ENCODE data around the gene UQCC3.

Gene UQCC3

GRCh38 chr11:62705880-62706849, 34.7 kb downstream of the UQCC3 start:
- peak overlapping the region; percentile 97 for H3K27ac Mint-ChIP-seq
- no peaks in the 10 kb centered on the region for H3K9me3 Mint-ChIP-seq
- peaks cover 58% of the 10 kb centered on the region for H3K4me1 Mint-ChIP-seq
- peak overlapping the region; percentile 88 for H3K4me3 Mint-ChIP-seq
- peaks cover 70% of the 10 kb centered on the region for H3K36me3 Mint-ChIP-seq
- peak; percentile 78 for ATAC-seq
- DNase-seq (ENCODE audit: low spot score in 2 of 2): peak; percentile 92 to 94

GRCh38 chr11:62706850-62707247, 35.4 kb downstream of the UQCC3 start:
- Mint-ChIP-seq H3K4me1 (peaks cover 58% of the 10 kb centered on the region), H3K27ac (peak overlapping the region; percentile 97), H3K4me3 (peak overlapping the region; percentile 88), H3K9me3 (no peaks in the 10 kb centered on the region), H3K36me3 (peaks cover 70% of the 10 kb centered on the region)
- DNase-seq (ENCODE audit: low spot score in 2 of 2) (no peak), ATAC-seq (no peak)

- ATAC-seq: no peak
- H3K9me3 Mint-ChIP-seq: no peaks in the 10 kb centered on the region
- H3K4me1 Mint-ChIP-seq: peaks cover 58% of the 10 kb centered on the region
- peak within 1 kb of the TSS; percentile 97 for H3K27ac Mint-ChIP-seq
- peak within 1 kb of the TSS; percentile 88 for H3K4me3 Mint-ChIP-seq
- peaks cover 70% of the 10 kb centered on the region for H3K36me3 Mint-ChIP-seq
- DNase-seq (ENCODE audit: low spot score in 2 of 2): no peak
Observed at GRCh38 chr11:62707277-62707861, 35.9 kb downstream of the UQCC3 start, which contains the start of the genes BSCL2 and GNG3. BSCL2 (minus strand) TSS chr11:62707424; CDS start chr11:62707195, 229 bp downstream. GNG3 (plus strand) TSS chr11:62707676; CDS start chr11:62708296, 620 bp downstream.

GRCh38 chr11:62708392-62708791, 36.9 kb downstream of the UQCC3 start:
- H3K4me1 Mint-ChIP-seq: peaks cover 64% of the 10 kb centered on the region
- ATAC-seq (no peak), DNase-seq (ENCODE audit: low spot score in 2 of 2) (no peak)
- H3K9me3 Mint-ChIP-seq: no peaks in the 10 kb centered on the region
- peak overlapping the region; percentile 97 for H3K27ac Mint-ChIP-seq
- peak overlapping the region; percentile 88 for H3K4me3 Mint-ChIP-seq
- peaks cover 75% of the 10 kb centered on the region for H3K36me3 Mint-ChIP-seq

- peak overlapping the region; percentile 97 for H3K27ac Mint-ChIP-seq
Observed at GRCh38 chr11:62708793-62709192, 37.3 kb downstream of the UQCC3 start.

GRCh38 chr11:62709247-62710000, 38.0 kb downstream of the UQCC3 start:
- peak overlapping the region; percentile 88 for H3K4me3 Mint-ChIP-seq
- H3K36me3 Mint-ChIP-seq: peaks cover 82% of the 10 kb centered on the region

More at GRCh38 chr11:62708793-62709192, 37.3 kb downstream of the UQCC3 start:
- Mint-ChIP-seq H3K36me3 (peaks cover 79% of the 10 kb centered on the region), H3K9me3 (no peaks in the 10 kb centered on the region), H3K4me1 (peaks cover 68% of the 10 kb centered on the region), H3K4me3 (peak overlapping the region; percentile 88)
- ATAC-seq (peak; percentile 48), DNase-seq (ENCODE audit: low spot score in 2 of 2) (peak in 1 of 2 donors; percentile 30)

GRCh38 chr11:62710001-62710345, 38.5 kb downstream of the UQCC3 start:
- Mint-ChIP-seq H3K27ac (peak overlapping the region; percentile 97), H3K36me3 (peaks cover 84% of the 10 kb centered on the region), H3K4me3 (peak overlapping the region; percentile 88), H3K9me3 (no peaks in the 10 kb centered on the region), H3K4me1 (peaks cover 74% of the 10 kb centered on the region)
- DNase-seq (ENCODE audit: low spot score in 2 of 2): peak in 1 of 2 donors; percentile 72
- ATAC-seq: no peak

More at GRCh38 chr11:62709247-62710000, 38.0 kb downstream of the UQCC3 start:
- Mint-ChIP-seq H3K4me1 (peaks cover 73% of the 10 kb centered on the region), H3K27ac (peak overlapping the region; percentile 97), H3K9me3 (no peaks in the 10 kb centered on the region)
- peak; percentile 76 to 95 for DNase-seq (ENCODE audit: low spot score in 2 of 2)
- peak; percentile 87 for ATAC-seq

GRCh38 chr11:62712276-62712812, 40.9 kb downstream of the UQCC3 start:
- Mint-ChIP-seq H3K27ac (peak overlapping the region; percentile 89), H3K9me3 (no peaks in the 10 kb centered on the region), H3K4me1 (peaks cover 64% of the 10 kb centered on the region), H3K4me3 (peak overlapping the region; percentile 44), H3K36me3 (peaks cover 90% of the 10 kb centered on the region)
- no peak for ATAC-seq
- no peak for DNase-seq (ENCODE audit: low spot score in 2 of 2)

- H3K9me3 Mint-ChIP-seq: no peaks in the 10 kb centered on the region
- H3K4me3 Mint-ChIP-seq: peak overlapping the region; percentile 44
- peaks cover 62% of the 10 kb centered on the region for H3K4me1 Mint-ChIP-seq
- peak overlapping the region; percentile 89 for H3K27ac Mint-ChIP-seq
- DNase-seq (ENCODE audit: low spot score in 2 of 2): no peak
- ATAC-seq: no peak
- H3K36me3 Mint-ChIP-seq: peaks cover 93% of the 10 kb centered on the region
Observed at GRCh38 chr11:62712861-62713260, 41.4 kb downstream of the UQCC3 start.

GRCh38 chr11:62713343-62713742, 41.9 kb downstream of the UQCC3 start:
- no peak for ATAC-seq
- Mint-ChIP-seq H3K27ac (peak overlapping the region; percentile 89), H3K36me3 (peaks cover 98% of the 10 kb centered on the region), H3K9me3 (no peaks in the 10 kb centered on the region), H3K4me1 (peaks cover 61% of the 10 kb centered on the region), H3K4me3 (peak overlapping the region; percentile 44)
- DNase-seq (ENCODE audit: low spot score in 2 of 2): no peak

GRCh38 chr11:62715150-62716130, 44.0 kb downstream of the UQCC3 start:
- Mint-ChIP-seq H3K9me3 (no peaks in the 10 kb centered on the region), H3K36me3 (peaks cover 100% of the 10 kb centered on the region), H3K27ac (peak overlapping the region; percentile 89), H3K4me3 (no peak overlapping the region), H3K4me1 (peaks cover 53% of the 10 kb centered on the region)
- ATAC-seq (no peak), DNase-seq (ENCODE audit: low spot score in 2 of 2) (no peak)

GRCh38 chr11:62716206-62716605, 44.7 kb downstream of the UQCC3 start:
- DNase-seq (ENCODE audit: low spot score in 2 of 2) (no peak), ATAC-seq (no peak)
- Mint-ChIP-seq H3K4me3 (no peak overlapping the region), H3K9me3 (no peaks in the 10 kb centered on the region), H3K4me1 (peaks cover 50% of the 10 kb centered on the region), H3K27ac (peak overlapping the region; percentile 89), H3K36me3 (peaks cover 100% of the 10 kb centered on the region)

GRCh38 chr11:62716816-62717215, 45.3 kb downstream of the UQCC3 start:
- no peak overlapping the region for H3K4me3 Mint-ChIP-seq
- no peak for DNase-seq (ENCODE audit: low spot score in 2 of 2)
- peaks cover 100% of the 10 kb centered on the region for H3K36me3 Mint-ChIP-seq
- H3K4me1 Mint-ChIP-seq: peaks cover 50% of the 10 kb centered on the region
- no peak for ATAC-seq
- peak overlapping the region; percentile 60 for H3K27ac Mint-ChIP-seq
- H3K9me3 Mint-ChIP-seq: no peaks in the 10 kb centered on the region

Data from stimulated activated effector memory CD8-positive, alpha-beta T cell treated with anti-CD3 and anti-CD28 coated beads, Interleukin-12 subunit alpha, Interleukin-12 subunit beta, amount 100 ng/mL, for 72 hours (primary cell).